Measurements from ENCODE around the gene NIPSNAP3A.

- TF ChIP-seq SMC3 (IDR thresholded peaks at IDR 0.05) (no peak), MAZ (IDR thresholded peaks at IDR 0.05; ENCODE audit: borderline replicate concordance, low read depth, low read length) (no peak), ESRRA (IDR thresholded peaks at IDR 0.05; ENCODE audit: borderline replicate concordance, low read length) (no peak), POLR2A (IDR thresholded peaks at IDR 0.05; ENCODE audit: low read length) (no peak)
- TF ChIP-seq, protein P1, sequence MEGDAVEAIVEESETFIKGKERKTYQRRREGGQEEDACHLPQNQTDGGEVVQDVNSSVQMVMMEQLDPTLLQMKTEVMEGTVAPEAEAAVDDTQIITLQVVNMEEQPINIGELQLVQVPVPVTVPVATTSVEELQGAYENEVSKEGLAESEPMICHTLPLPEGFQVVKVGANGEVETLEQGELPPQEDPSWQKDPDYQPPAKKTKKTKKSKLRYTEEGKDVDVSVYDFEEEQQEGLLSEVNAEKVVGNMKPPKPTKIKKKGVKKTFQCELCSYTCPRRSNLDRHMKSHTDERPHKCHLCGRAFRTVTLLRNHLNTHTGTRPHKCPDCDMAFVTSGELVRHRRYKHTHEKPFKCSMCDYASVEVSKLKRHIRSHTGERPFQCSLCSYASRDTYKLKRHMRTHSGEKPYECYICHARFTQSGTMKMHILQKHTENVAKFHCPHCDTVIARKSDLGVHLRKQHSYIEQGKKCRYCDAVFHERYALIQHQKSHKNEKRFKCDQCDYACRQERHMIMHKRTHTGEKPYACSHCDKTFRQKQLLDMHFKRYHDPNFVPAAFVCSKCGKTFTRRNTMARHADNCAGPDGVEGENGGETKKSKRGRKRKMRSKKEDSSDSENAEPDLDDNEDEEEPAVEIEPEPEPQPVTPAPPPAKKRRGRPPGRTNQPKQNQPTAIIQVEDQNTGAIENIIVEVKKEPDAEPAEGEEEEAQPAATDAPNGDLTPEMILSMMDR (IDR thresholded peaks at IDR 0.05), result no peak
- TF ChIP-seq, protein P2, sequence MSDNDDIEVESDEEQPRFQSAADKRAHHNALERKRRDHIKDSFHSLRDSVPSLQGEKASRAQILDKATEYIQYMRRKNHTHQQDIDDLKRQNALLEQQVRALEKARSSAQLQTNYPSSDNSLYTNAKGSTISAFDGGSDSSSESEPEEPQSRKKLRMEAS (IDR thresholded peaks at IDR 0.05), result no peak
These were observed 2.8 kb downstream of the NIPSNAP3A start for GRCh38 chr9:104750185-104750767.

All from A549 (cell line).